ENCODE data around the gene HOXB3.

DNA sequence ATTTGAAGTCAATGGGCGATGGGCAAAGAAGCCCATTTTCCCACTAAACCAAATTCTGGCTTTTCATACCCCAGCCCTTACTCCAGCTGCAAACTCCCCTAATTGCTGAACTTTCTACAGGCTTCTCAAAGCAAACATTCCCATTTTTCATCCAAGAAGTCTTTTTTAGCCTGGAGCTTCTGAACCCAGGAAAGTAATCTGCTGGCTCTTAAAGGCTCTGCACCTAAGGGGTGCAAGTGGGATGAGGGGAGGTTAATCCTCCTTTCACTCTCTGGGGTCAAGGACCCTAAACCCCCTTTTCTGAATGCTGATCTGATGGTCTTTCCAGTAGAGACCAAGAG lies 18.4 kb upstream of the HOXB3 start:
- TF ChIP-seq, protein P1, sequence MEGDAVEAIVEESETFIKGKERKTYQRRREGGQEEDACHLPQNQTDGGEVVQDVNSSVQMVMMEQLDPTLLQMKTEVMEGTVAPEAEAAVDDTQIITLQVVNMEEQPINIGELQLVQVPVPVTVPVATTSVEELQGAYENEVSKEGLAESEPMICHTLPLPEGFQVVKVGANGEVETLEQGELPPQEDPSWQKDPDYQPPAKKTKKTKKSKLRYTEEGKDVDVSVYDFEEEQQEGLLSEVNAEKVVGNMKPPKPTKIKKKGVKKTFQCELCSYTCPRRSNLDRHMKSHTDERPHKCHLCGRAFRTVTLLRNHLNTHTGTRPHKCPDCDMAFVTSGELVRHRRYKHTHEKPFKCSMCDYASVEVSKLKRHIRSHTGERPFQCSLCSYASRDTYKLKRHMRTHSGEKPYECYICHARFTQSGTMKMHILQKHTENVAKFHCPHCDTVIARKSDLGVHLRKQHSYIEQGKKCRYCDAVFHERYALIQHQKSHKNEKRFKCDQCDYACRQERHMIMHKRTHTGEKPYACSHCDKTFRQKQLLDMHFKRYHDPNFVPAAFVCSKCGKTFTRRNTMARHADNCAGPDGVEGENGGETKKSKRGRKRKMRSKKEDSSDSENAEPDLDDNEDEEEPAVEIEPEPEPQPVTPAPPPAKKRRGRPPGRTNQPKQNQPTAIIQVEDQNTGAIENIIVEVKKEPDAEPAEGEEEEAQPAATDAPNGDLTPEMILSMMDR (tag by site-specific recombination; IDR thresholded peaks at IDR 0.05) = no peak
- TF ChIP-seq, protein P2, sequence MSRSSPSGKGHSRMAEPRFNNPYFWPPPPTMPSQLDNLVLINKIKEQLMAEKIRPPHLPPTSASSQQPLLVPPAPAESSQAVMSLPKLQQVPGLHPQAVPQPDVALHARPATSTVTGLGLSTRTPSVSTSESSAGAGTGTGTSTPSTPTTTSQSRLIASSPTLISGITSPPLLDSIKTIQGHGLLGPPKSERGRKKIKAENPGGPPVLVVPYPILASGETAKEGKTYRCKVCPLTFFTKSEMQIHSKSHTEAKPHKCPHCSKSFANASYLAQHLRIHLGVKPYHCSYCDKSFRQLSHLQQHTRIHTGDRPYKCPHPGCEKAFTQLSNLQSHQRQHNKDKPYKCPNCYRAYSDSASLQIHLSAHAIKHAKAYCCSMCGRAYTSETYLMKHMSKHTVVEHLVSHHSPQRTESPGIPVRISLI (tag by site-specific recombination; IDR thresholded peaks at IDR 0.05) = no peak
- no peak for TF ChIP-seq WT1 (tag by site-specific recombination; IDR thresholded peaks at IDR 0.05)

All from HEK293 (cell line).